ENCODE data around the gene IL22.
"Not testable (repeated sequence)": the region's sequence is repeated elsewhere in the genome, so short reads cannot be mapped to it uniquely, and the experiment has no call there.

IL22 gene

DNA sequence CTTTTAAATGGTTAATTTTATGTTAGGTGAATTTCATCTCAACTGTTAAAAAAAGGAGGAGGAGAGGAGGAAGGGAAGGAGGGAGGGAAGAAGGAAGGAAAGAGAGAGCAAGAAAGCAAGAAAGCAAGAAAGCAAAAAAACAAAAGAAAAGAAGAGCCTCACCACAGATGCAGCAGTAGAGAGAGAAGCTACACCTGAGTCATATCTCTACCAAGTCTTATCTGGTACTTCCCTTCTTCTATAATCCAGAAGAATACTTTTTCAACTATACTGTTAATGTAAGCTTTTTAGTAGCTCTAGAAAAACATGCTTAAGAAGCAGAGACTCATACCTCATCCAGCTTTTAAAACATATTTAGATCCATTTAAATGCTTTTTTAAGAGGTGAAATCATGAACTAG lies 22.2 kb downstream of the IL22 start:
- in situ Hi-C loops (cut with MboI; ENCODE audit: low sequenced_read_pairs): no loop called here

DNA sequence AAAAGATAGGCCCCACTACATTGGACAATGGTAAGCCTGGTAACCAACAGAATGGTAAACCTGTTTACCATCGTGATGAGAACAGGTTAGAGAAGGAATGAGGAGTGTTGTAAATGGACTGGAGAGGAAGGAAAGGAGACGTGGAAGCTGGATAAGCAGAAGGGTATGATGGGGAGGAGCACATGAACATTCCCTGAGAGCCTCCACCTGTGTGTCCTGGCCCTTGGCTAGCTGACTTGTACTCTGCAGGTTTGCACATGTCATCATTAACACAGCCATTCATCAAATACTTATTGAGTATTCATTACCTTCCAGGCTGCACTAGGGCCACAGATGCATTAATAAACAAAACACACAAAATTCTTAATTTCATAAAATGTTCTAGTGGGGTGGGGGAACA lies 23.4 kb downstream of the IL22 start:
- in situ Hi-C loops (cut with MboI; ENCODE audit: low sequenced_read_pairs): no loop called here

DNA sequence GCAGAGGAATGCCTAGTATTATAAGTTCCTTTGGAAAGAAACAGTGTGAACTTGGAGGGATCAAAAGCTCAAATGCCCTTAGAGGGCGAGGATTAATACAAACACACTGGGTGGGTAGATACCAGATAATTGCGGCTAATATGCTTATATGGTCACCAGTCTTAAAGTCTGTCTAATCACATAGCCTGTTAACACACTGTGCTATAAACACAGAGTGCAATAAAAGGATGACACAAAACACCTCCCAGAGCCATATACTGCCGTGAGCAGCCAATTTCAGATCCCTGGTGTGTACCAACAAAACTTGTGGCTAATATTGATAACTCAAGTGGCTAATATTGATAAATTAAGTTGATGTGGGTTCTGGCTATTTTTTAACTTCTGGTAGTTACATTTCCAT lies 26.0 kb downstream of the IL22 start:
- in situ Hi-C loops (cut with MboI; ENCODE audit: low sequenced_read_pairs): no loop called here

DNA sequence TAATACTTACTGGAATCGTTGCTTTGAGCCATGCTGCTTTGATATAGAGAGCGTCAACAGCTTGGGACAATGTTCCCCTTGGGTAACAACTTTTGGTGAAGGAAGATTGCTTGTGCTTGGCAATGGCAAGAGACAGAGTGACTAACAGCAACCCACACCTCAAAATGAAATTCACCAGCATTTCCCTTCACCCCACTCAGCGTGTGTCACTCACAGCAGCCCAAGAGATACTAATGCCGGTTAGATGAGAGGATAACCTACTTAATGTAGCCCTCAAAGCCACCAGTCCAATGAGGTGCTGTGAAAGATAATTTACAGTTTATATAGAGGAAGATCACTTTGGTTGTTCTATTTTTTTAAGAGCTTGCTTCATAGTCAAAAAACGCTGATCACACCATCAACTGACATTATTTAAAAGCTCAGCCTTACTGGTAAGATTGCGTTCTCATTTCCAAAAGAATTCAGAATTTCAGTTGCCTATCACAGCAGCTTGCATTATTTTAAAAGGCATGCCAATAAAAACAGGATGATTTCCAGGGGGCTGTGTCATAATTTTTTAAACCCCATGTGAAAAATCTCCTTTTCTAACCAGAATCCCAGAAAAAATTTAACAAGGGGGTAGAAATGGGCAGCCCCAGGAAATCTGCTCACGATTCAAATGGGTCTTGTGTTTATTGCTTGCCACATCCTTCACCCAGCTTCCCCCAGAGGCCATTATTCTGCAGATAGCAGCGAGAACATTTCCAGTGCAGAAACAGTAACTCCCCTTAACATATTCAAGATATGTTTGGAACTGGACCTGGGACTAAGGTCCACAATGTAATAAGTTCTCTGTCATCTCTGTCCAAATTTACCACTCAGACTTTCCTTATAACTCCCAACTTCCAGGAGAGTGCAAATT lies 27.6 kb downstream of the IL22 start, which contains the start of gene IL26:
Gene IL26 (minus strand): TSS at position 235 of the 901 bp plus-strand sequence. CDS start 54 bp downstream, at position 181.
- in situ Hi-C loops (cut with MboI; ENCODE audit: low sequenced_read_pairs): no loop called here

DNA sequence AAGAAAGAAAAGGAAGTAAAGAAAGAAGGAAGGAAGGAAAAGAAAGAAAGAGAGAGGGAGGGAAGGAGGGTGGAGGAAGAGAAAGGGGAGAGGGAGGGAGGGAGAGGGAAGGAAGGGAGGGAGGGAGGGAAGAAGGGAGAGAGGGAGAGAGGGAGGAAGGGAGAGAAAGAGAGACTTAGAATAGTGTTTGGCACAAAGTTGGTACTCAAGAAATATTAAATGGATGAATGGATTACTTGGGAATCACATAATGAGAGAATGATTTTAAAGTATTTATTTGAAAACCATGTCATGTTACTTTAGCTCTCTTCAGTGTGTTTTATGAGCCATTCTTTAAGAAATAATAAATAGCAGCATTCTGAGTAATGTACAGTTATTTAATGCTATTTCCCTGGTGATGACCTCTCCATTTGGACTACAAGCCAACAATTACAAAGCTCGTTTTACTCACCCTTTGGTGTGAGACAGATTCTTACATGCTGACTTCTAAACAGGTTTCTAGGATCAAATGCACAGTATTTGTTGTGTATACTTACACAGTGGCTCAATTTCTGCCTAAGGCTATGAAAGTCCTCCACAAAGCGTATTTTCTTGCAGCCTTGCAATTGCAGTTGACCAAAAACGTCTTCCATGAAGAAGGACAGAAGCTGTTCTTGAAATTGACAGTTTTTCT lies 28.7 kb downstream of the IL22 start:
- in situ Hi-C loops (cut with MboI; ENCODE audit: low sequenced_read_pairs): no loop called here

DNA sequence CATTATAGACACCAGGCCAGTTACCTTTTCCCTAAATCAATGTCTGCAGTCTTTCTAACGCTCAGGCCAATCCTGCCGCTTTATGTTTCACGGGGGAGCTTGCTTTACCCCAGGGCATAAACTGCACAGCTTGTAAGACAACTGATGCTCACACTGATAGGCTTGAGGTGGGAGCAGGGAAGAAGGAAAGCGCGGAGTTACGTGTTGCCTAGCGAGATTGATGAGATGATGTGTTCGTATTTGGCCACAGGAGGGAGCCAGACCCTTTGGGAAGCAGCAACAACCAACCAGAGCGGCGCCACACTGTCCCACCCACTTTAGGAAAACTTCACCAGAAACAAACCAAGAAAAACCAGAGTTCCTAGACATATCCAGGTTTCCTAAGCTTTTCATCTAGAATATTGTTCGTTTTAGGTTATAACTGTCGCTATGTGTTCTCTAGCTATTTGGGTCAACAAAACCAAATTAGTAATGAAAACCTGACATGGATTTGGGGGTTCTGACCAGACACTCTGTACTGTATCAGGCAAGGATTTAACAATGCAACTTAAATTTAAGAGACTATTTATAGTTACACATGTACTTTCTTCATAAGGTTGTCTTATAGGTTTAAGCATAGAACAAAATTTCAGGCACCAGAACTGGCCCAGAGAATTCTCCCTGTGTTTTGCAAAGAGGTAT lies 30.2 kb downstream of the IL22 start:
- in situ Hi-C loops (cut with MboI; ENCODE audit: low sequenced_read_pairs): no loop called here

DNA sequence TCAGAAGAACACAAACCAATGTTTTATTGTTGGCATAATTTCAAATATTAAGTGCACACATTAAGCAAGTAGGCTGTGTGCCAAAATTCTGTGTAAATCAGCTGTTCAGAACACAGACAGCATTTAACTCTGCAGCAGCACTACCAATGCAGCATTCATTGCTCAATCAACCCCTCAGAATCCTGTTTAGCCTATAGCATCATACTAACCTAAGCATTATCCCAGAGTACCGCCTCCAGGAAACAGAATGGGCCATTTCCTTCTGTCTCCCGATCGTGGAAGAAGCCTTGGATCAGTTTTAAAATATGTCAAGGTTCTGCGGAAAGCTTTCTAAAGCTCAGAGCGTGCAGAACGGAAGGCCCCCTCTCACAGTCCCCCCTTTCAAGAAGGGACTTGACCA lies 31.1 kb downstream of the IL22 start:
- in situ Hi-C loops (cut with MboI; ENCODE audit: low sequenced_read_pairs): no loop called here

DNA sequence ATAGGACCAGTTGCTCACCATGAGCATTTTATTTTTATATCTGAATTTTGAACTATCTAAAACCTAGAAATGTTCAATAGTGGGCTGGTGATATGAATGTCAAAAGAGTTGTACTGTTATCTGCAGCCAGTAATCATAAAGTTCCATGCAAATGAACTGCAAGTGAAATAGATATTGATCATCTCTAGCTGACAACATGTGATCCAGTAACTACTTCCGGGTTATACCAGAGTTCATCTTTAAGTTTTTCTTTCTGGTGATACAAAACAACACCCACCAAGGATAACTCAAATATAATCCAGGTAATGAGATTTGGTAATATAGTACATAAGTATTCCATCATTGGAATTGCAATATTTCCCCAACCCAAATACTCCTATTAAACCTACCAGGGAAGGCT lies 31.9 kb downstream of the IL22 start:
- in situ Hi-C loops (cut with MboI; ENCODE audit: low sequenced_read_pairs): no loop called here

DNA sequence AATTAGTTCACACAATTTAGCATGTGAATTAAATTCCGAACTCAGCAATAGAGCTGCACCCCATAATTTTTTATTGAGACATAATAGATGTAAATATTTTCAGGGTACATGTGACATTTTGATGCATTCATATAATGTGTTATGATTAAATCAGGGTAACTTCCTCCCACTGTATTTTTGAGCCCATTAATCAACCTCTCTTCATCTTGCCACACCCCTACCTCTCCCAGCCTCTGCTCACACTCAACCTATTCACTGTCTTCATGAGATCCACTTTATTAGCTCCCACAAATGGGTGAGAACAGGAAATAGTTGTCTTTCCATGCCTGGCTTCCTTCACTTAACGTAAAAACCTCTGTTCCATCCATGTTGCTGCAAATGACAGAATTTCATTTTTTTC lies 42.5 kb downstream of the IL22 start:
- in situ Hi-C loops (cut with MboI; ENCODE audit: low sequenced_read_pairs): no loop called here

DNA sequence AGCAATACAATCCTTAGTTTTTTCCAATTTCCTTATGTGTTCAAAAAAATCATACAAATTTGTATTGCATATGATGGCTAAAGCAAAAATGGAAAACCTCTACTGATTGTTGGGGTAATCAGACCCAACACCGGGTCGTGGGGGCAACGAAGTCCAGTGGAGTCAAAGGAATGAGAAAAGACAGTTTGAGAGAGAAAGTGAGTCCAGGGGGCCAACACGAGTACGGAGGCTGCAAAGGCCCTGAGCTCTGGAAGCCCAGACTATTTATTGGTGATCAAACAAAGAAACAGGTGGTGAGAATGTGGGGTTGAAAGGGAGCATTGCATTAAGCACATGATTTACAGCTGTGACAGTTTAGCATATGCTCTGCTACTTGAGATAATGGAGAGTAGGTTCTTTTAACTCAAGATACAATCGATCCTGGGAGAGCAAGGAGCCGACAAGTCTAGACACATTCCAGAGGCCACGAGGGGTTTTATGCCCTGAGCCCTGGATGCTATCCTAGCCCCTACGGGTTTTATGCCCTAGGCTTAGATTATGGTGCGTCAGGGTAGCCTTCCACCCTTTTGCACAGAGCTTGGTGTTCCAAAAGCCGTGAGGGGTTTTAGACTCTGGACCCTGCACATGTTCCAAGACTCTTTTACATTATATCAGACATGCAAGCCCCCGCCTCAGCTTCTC lies 44.2 kb downstream of the IL22 start:
- in situ Hi-C loops (cut with MboI; ENCODE audit: low sequenced_read_pairs): not testable (repeated sequence)

DNA sequence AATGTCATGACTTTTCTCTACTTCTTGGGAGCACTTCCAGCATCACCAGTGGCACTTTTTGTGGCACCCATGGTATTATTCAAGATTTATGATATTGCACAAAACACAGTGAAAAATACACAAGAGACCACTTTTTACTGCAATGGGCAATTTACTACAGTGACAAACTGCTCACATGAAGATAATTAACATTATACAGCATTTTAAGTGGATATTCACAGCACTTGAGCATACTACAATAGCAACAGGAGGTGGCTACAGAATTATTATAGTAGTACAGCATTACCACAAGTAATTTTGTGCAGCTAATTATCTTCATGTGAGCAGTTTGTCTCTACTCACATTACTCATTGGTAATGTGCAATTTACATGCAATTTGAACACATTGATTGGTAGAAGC lies 46.1 kb downstream of the IL22 start:
- in situ Hi-C loops (cut with MboI; ENCODE audit: low sequenced_read_pairs): no loop called here

DNA sequence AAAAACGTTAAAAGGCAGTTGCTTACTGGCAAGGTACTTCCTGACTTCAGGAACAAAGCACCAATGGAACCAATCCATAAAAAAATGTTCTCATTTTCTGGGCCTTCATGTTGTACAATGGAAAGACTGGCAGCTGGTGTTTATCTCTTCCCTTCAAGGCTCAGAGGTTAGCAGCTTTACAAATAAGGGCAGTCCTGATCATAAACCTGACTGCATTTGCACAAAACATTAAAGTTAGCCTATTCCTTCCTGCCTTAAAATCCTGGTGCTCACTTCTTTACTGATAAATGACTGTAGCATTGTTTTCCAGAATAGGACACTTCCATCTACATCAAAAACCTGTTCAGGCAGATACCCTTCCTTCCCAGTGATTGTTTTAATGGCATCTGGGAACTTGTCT lies 47.0 kb downstream of the IL22 start:
- in situ Hi-C loops (cut with MboI; ENCODE audit: low sequenced_read_pairs): no loop called here

DNA sequence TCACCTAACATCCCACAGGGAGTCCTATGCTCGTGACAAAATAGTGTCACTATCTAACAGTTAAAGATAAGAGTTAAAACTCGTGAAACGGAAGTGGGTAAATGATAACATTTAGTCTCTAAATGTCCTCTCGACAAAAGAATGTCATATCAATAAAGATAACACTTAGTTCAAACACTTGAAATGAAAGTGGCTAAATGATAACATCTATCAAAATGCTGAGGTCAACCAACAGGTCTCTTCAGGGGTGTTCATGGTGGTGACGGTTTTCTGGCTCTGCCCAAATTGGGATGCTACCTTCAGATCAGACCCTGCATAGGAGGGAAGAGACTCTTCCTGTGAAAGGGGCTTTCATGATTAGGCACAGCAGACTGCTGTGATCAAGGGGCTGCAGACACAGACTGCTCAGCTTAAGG lies 49.9 kb downstream of the IL22 start:
- in situ Hi-C loops (cut with MboI; ENCODE audit: low sequenced_read_pairs): no loop called here

DNA sequence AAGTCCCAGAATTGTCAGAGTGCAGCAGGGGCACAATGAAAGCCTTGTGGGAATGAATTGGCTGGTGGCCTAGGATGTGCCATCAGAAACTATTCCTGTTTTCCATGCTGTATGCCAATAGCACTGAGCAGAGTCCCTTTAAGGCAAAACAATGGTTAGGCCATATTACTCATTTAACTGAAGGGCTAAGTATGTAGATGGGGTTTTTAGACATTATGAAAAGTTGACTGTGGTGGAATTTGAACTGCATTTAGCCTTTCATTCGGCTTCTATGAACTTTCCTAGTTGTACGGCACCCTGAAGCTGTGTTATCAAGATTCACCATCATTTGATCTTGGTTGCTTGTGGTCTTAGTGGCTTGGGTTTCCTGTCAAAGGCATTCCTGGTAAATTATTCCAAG lies 52.5 kb downstream of the IL22 start:
- in situ Hi-C loops (cut with MboI; ENCODE audit: low sequenced_read_pairs): no loop called here

DNA sequence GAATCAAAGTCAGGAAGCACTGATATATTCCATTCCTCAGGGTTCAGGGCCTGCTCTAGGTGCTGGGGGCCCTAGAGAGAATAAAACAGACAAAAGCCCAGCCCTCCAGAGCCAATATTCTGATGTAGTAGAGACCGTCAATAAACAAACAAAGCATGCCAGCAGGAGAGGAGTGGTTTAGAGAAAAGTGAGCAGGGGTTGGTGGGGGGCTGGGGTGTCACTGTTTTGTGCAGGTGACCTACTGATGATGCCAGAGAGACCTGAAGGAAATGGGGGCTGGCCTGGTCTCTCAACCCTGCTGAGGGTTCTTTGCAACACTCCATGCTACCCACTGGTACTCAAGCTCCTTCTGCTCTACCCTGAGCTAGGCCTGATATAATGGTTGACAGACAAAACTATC lies 54.3 kb downstream of the IL22 start:
- in situ Hi-C loops (cut with MboI; ENCODE audit: low sequenced_read_pairs): no loop called here

DNA sequence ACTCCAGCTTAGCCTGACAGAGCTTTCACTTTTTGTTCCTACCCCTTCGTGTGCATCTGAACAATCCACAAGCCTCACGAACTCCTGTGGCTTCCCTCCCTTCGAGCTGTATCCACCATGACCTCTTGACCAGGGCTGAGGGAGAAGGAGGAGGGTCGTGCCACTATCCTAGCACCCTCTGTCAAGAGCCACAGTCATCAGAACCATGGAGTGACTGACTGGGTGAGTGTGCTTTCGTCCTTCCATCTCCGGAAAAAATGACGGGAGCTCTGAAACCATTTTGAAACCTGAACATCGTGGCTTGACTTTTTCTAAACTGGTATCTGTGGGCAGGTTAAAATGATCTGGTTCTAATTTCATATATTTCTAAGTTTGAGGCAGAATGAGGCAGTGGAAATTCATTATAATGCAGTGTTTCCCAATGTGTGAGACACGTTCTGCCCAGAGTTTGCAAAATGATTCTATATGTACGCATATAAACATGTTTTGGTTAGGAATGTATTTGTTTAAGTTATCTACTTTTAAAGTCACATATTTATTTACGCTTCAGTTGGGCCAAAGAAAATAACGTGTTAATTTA lies 54.8 kb downstream of the IL22 start:
- in situ Hi-C loops (cut with MboI; ENCODE audit: low sequenced_read_pairs): no loop called here
